ENCODE data around the gene FHIT.

DNA sequence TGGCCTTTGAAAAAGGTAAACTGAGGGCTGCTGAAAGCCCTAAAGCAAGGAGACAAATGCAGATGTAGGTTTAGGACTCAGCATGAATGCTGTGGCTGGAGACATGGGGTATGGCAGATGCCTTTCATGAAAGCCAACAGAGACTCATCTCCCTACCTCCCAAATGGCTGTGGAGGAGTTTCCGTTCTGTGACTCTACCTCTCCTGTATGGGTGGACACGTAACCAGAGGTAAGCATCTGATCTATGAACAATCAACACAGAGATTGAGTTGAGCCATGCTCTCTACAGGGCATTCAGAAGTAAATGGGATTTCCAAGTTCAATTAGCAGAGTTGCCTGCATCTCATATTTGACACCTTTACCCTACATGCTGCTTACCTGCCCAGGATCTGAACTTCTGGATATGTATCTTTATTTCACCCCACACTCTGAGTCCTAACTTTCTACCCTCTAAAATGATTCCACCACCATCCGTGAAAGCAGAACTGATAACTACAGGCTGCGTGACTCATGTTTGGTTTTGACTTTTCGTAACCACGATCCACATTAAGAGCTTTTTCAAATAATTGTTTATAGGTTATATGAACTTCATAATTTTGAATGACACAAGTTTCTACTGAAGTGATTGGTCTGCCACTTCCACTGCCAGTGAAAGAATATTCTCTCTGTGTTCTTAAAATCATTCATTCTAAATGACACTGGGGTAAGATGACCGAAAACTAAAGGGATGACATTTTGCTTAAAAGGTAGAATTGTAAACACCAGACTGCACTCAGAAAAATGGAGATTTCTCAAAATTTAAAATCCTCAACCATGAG, 1058.7 kb downstream of the FHIT start:
- TF ChIP-seq, protein P1, sequence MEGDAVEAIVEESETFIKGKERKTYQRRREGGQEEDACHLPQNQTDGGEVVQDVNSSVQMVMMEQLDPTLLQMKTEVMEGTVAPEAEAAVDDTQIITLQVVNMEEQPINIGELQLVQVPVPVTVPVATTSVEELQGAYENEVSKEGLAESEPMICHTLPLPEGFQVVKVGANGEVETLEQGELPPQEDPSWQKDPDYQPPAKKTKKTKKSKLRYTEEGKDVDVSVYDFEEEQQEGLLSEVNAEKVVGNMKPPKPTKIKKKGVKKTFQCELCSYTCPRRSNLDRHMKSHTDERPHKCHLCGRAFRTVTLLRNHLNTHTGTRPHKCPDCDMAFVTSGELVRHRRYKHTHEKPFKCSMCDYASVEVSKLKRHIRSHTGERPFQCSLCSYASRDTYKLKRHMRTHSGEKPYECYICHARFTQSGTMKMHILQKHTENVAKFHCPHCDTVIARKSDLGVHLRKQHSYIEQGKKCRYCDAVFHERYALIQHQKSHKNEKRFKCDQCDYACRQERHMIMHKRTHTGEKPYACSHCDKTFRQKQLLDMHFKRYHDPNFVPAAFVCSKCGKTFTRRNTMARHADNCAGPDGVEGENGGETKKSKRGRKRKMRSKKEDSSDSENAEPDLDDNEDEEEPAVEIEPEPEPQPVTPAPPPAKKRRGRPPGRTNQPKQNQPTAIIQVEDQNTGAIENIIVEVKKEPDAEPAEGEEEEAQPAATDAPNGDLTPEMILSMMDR (conservative IDR thresholded peaks at IDR 0.05), result no peak
- TF ChIP-seq EZH2 (IDR thresholded peaks at IDR 0.05; ENCODE audit: low read depth), result no peak

All from PC-9 (cell line).